PFSK-1 (cell line): Measurements from ENCODE around the gene ZNF284.
A peak's percentile ranks its signal among the peaks of the same experiment; 100 is the strongest.

Experiments
- FOXP2 ChIP-seq: optimal IDR thresholded peaks from 2 replicates; pipeline ENCODE3; 2011; ENCODE audit warnings: borderline replicate concordance, control low read depth, inconsistent platforms; ENCODE audit not compliant: insufficient read depth; ENCODE audit errors: extremely low read length, extremely low read depth
- POLR2AphosphoS5 ChIP-seq: IDR thresholded peaks from 2 replicates; pipeline ENCODE4 v1.6.1; 2012; ENCODE audit warnings: low read depth, mild to moderate bottlenecking, control low read depth, low read length, moderate library complexity
- SIN3A ChIP-seq: IDR thresholded peaks from 2 replicates; pipeline ENCODE4 v1.6.1; 2012; ENCODE audit warnings: mild to moderate bottlenecking, low read length, moderate library complexity, borderline replicate concordance; ENCODE audit not compliant: insufficient read depth
- TAF1 ChIP-seq: IDR thresholded peaks from 2 replicates; pipeline ENCODE4 v1.6.1; 2012; ENCODE audit warnings: low read length, control low read depth, borderline replicate concordance; ENCODE audit not compliant: insufficient read depth
- TF ChIP-seq, protein P1 (sequence below), 2 experiments: IDR thresholded peaks; 2 replicates each; pipeline versions ENCODE4 v1.6.1 to v1.8.0; 2011 to 2012; ENCODE audit warnings: low read depth in 2 of 2, low read length in 2 of 2, control low read depth in 1 of 2, inconsistent platforms in 1 of 2, mild to moderate bottlenecking in 1 of 2, moderate library complexity in 1 of 2; ENCODE audit not compliant: insufficient read depth in 1 of 2

Gene ZNF284

DNA sequence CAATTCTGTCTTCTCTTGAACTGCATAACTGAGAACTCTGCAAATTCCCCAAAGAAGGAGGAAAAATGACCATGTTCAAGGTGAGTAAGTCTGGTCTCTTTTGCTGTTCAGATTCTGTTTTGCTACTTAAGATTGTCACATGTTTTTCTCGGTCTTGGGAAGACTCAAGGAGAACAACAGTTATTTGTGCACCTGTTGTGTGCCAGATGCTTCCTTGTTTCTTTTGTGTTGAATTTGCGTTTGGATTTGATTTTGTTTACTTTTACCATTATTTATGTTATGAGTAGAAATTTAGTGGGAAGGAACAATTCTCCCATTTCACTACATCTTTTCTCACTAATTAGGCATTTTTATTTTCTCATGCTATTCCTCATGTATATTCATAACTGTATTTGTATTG lies 4.4 kb downstream of the ZNF284 start:
- TF ChIP-seq TAF1 (no peak), POLR2AphosphoS5 (no peak), FOXP2 (no peak), SIN3A (no peak)
- TF ChIP-seq, protein P1, sequence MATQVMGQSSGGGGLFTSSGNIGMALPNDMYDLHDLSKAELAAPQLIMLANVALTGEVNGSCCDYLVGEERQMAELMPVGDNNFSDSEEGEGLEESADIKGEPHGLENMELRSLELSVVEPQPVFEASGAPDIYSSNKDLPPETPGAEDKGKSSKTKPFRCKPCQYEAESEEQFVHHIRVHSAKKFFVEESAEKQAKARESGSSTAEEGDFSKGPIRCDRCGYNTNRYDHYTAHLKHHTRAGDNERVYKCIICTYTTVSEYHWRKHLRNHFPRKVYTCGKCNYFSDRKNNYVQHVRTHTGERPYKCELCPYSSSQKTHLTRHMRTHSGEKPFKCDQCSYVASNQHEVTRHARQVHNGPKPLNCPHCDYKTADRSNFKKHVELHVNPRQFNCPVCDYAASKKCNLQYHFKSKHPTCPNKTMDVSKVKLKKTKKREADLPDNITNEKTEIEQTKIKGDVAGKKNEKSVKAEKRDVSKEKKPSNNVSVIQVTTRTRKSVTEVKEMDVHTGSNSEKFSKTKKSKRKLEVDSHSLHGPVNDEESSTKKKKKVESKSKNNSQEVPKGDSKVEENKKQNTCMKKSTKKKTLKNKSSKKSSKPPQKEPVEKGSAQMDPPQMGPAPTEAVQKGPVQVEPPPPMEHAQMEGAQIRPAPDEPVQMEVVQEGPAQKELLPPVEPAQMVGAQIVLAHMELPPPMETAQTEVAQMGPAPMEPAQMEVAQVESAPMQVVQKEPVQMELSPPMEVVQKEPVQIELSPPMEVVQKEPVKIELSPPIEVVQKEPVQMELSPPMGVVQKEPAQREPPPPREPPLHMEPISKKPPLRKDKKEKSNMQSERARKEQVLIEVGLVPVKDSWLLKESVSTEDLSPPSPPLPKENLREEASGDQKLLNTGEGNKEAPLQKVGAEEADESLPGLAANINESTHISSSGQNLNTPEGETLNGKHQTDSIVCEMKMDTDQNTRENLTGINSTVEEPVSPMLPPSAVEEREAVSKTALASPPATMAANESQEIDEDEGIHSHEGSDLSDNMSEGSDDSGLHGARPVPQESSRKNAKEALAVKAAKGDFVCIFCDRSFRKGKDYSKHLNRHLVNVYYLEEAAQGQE (IDR thresholded peaks at IDR 0.05; ENCODE audit: insufficient read depth in 1 of 2, low read depth in 2 of 2, low read length in 2 of 2), result no peak

DNA sequence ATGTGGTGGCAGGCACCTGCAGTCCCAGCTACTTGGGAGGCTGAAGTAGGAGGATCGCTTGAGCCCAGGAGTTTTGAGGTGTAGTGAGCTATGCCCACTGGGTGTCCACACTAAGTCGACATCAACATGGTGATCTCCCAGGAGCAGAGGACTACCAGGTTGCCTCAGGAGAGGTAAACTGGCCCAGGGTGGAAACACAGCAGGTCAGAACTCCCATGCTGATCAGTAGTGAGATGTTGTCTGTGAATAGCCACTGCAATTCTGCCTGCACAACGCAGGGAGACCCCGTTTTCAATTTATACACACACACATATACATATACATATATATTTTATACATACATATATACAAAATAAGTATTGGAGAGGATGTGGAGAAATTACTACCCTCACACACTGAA lies 20.1 kb downstream of the ZNF284 start:
- TF ChIP-seq SIN3A (no peak), POLR2AphosphoS5 (no peak), TAF1 (no peak), FOXP2 (no peak)
- TF ChIP-seq, protein P1 (IDR thresholded peaks at IDR 0.05; ENCODE audit: insufficient read depth in 1 of 2, low read depth in 2 of 2, low read length in 2 of 2), result no peak

DNA sequence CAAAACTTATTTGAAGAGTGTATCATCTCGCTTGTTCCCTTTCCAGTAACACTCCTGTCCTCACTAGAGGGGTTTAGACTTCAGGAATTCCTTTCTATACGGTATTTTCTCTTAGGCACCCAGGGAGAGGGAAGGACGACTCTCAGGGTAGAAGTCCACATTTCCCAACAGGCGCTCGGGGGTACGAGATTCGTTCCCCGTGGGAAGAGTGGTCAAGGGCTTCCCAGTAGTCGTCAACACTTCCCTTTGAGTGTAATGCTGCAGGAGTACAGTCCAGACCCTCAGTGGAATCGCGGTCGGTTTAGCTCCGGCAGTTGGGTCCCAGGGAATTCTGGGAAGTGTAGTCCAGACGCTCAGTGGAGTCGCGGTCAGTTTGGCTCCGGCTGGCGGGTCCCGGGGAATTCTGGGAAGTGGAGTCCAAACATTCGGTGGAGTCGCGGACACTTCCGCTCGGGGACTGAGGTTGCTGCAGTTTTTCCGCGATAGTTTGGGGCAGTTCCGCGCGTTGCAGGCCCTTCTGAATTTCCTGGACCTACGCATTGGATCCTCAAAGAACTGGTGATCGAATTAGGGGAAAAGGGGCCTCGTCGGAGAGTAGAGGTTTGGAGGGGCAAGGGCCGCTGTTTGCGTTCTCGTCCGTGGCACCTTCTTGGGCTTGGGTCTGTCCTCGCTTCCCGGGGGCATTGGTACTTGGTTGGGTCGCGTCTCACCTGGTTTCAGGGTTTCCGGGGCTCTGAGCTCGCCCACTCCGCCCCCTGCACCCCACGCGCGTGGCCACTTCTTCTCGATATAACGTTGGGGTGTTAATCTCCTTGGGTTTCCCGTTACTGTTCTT lies 22.2 kb downstream of the ZNF284 start, which contains the start of gene ZNF224:
ZNF224 (plus strand) TSS at position 431 of the 835 bp plus-strand sequence. CDS start 3,513 bp downstream, outside the sequence.
- TF ChIP-seq POLR2AphosphoS5, result peak; percentile 95
- TF ChIP-seq, protein P1 (IDR thresholded peaks at IDR 0.05; ENCODE audit: insufficient read depth in 1 of 2, low read depth in 2 of 2, low read length in 2 of 2), result no peak
- TF ChIP-seq FOXP2, result no peak
- peak; percentile 73; the same call in 1 of the 2 replicates for TF ChIP-seq TAF1
- TF ChIP-seq SIN3A, result no peak

DNA sequence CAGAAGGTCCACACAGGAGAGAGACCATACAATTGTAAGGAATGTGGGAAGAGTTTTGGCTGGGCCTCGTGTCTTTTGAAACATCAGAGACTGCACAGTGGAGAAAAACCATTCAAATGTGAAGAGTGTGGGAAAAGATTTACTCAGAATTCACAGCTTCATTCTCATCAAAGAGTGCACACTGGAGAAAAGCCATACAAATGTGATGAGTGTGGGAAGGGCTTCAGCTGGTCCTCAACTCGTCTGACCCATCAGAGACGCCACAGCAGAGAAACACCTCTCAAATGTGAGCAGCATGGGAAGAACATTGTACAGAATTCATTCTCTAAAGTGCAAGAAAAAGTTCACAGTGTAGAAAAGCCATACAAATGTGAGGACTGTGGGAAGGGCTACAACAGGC lies 35.8 kb downstream of the ZNF284 start:
- TF ChIP-seq, protein P1 (IDR thresholded peaks at IDR 0.05; ENCODE audit: insufficient read depth in 1 of 2, low read depth in 2 of 2, low read length in 2 of 2), result no peak
- TF ChIP-seq SIN3A, result no peak
- no peak for TF ChIP-seq POLR2AphosphoS5
- no peak for TF ChIP-seq FOXP2
- no peak for TF ChIP-seq TAF1
